Mesodermal cell (in vitro differentiated cells): ENCODE results near the gene PHF23.
"Not testable (repeated sequence)": the region's sequence is repeated elsewhere in the genome, so short reads cannot be mapped to it uniquely, and the experiment has no call there.

Experiments used
- H3K27ac ChIP-seq: 2 replicates; pipeline ENCODE4 v1.7.0; 2013; ENCODE audit warnings: mild to moderate bottlenecking, low read depth, low read length, moderate library complexity; ENCODE audit not compliant: severe bottlenecking
- H3K36me3 ChIP-seq: 2 replicates; pipeline ENCODE4 v1.7.1; 2013; ENCODE audit warnings: mild to moderate bottlenecking, low read length, moderate library complexity; ENCODE audit not compliant: control insufficient read depth, insufficient read depth
- H3K4me1 ChIP-seq: one replicate; pipeline ENCODE4 v1.7.1; 2013; ENCODE audit warnings: mild to moderate bottlenecking, low read length; ENCODE audit not compliant: insufficient read depth, control insufficient read depth, poor library complexity, severe bottlenecking
- H3K4me3 ChIP-seq: 2 replicates; pipeline ENCODE4 v1.7.0; 2013; ENCODE audit warnings: low read length, control low read depth, mild to moderate bottlenecking; ENCODE audit not compliant: insufficient read depth, poor library complexity, severe bottlenecking; ENCODE audit errors: extremely low read depth
- H3K9me3 ChIP-seq: 2 replicates; pipeline ENCODE4 v1.7.1; 2013; ENCODE audit warnings: mild to moderate bottlenecking, low read length, moderate library complexity; ENCODE audit not compliant: control insufficient read depth
- WGBS, 2 experiments: methylation state at CpG; one replicate each; pipeline ENCODE4 v1.1.5; 2013; ENCODE audit warnings: missing lambda C conversion rate in 2 of 2; ENCODE audit not compliant: insufficient coverage in 2 of 2; 5-methylcytosine and 5-hydroxymethylcytosine counted together

PHF23 gene

DNA sequence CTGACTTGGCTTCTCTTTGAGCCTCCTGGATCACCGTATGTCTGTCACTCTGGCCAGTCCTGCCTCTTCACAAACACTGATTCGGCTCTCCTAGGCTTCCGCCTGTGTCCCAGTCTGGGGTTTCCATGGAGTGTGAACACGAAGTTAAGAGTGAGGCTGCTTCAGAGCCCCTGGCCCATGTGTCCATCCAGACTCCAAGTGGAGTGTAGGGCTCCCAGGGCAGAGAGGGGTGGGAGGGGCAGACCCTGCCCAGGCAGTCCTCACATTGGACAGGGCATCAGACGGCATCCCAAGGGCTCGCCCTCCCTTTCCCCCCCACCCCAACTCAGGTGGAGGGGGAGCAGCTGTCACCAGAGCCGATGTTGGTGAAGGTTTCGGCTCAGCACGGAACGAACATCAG is 4.6 kb upstream of the PHF23 start:
- 96 to 98% methylated on average over 4 to 8 of the region's 10 CpGs for WGBS, 2 experiments
- H3K9me3 ChIP-seq, H3K4me1 ChIP-seq, H3K4me3 ChIP-seq: not testable (repeated sequence)
- Histone ChIP-seq H3K36me3 (peaks cover 52% of the 10 kb centered on the region), H3K27ac (peak overlapping the region; percentile 30)

DNA sequence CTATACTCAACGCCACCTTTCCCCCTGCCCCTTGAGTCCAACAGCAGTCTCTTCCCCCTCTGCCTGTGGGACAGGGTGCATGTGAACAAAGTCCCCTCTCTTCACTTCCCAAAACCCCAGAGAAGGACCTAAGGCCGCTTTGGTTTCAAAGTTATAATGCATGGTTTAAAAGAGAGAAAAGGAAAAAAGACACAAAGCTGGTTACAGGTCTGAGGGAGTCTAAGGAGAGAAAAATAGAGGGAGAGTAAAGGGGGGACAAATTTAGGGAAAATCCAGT is 4.1 kb upstream of the PHF23 start:
- Histone ChIP-seq H3K36me3 (peaks cover 52% of the 10 kb centered on the region), H3K9me3 (no peaks in the 10 kb centered on the region), H3K4me1 (peaks cover 5% of the 10 kb centered on the region), H3K4me3 (peak overlapping the region; percentile 84), H3K27ac (peak overlapping the region; percentile 30)
- WGBS, 2 experiments: 29 to 83% methylated on average over 1 of the region's 2 CpGs

DNA sequence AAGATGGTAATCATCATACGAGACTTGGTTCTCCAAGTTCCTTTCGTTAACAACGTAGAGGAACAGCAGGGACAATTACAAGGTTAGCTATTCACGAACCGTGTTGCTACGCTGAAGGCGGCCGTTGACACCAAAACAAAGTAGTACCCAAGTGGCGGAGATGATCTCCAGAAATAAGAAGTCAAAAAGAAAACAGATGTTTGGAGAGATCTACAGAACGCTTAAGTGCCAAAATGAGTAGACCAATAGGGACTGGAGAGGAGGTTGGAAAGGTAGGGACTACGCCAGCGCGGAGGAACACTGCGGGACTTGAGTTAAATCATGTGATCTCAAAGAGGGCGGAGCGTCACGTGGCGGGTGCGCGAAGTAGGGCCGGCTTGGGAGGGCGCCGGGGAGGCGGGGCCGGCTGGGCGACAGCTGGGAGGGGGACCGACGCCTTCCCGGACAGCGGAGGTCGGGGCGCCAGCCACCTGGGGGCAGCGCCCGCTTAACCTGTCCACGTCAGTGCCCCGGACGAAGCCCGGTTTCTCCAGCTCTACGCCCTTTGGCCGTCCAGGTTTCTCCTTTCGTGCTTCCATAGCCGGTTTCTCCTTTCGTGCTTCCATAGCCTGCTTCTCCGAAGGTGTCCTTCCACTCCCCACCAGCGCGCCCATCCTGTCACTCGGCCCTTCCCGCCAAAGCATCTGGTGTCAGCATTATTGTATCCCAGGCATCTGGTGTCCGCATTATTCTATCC is 3.6 kb upstream of the PHF23 start:
- WGBS, 2 experiments: 1 to 3% methylated on average over 47 to 49 of the region's 49 CpGs
- H3K9me3 ChIP-seq: no peaks in the 10 kb centered on the region
- H3K27ac ChIP-seq: peak overlapping the region; percentile 97
- peaks cover 5% of the 10 kb centered on the region for H3K4me1 ChIP-seq
- H3K4me3 ChIP-seq: peak overlapping the region; percentile 84
- H3K36me3 ChIP-seq: peaks cover 52% of the 10 kb centered on the region

DNA sequence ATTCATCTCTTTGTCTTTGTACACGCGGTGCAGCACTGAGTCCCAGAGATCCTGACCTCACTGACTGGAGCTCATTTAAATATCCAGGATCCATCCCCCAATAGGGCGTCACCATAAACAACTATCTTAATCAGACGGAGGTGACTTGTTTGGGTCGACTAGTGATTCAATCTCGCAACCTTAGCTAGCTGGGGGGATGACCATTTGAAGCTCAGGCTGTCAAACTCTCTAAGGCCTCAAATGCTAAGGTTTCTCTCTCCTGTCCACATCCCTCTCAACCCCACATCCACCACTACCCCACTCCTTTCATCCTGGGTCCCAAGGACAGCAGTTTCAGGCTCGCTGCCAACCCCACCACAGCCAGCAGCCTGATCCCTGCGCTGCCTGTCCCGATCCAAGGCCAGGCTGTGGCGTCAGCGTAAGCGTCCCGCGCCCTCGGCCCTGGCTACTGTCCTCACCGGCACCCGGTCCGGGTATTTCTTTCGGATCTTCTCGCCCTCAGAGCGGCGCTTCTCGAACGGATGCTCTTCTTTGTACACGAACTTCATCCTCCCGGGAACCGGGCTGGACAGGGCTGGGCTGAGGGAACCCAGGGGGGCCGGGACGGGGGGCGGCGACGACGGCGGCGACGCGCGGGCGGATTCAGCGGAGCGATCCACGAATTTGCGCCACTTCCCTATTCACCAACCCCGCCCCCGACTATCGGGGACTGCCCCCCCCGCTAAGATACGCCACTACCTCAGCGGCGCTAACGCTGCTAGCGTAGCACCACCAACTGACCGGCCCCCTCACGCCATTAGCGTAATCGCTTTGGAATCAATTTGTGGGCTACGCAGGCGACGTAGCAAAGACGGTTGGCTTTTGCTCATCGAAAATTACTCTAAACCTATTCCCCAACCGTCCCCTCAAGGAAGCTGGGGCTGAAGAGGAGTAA is 2.8 kb upstream of the PHF23 start, which contains the start of gene GABARAP:
TSS of gene GABARAP (minus strand) at position 667 of the 934 bp plus-strand sequence. CDS start at position 548, 119 bp downstream.
- Histone ChIP-seq H3K4me3 (peak within 1 kb of the TSS; percentile 84), H3K36me3 (peaks cover 49% of the 10 kb centered on the region), H3K9me3 (no peaks in the 10 kb centered on the region), H3K27ac (peak within 1 kb of the TSS; percentile 97), H3K4me1 (peaks cover 9% of the 10 kb centered on the region)
- WGBS, 2 experiments: 0 to 1% methylated on average over 36 to 47 of the region's 62 CpGs

DNA sequence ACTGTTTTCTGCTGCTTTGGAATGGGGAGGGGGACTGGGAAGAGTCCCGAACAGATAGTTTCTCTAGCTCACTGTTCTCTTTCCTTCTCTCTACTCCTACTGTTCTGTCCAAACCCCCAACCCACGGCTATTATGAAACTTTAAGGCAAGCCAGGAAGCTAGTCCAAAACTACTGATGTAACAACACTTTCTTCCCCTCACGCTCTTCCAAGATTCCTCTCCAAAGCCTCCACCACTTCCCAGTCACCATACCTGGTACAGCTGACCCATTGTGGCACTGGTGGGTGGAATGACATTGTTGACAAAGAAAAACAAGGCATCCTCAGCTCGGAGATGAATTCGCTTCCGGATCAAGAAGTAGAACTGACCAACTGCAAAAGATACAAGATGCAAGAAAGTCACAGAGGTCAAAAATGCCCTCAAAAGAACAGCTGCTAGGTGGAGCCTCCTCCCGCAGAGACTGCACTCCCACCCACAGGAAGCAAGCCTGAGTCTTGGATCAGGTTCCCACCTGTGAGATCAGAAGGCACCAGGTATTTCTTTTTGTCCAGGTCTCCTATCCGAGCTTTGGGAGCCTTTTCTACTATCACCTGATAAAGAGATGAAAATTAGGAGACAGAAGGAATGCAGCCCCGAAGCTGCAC is 2.0 kb upstream of the PHF23 start:
- WGBS, 2 experiments: 60 to 65% methylated on average over 4 to 6 of the region's 9 CpGs
- Histone ChIP-seq H3K4me1 (peaks cover 17% of the 10 kb centered on the region), H3K27ac (peak overlapping the region; percentile 97), H3K9me3 (no peaks in the 10 kb centered on the region), H3K36me3 (peaks cover 49% of the 10 kb centered on the region), H3K4me3 (peak overlapping the region; percentile 84)

DNA sequence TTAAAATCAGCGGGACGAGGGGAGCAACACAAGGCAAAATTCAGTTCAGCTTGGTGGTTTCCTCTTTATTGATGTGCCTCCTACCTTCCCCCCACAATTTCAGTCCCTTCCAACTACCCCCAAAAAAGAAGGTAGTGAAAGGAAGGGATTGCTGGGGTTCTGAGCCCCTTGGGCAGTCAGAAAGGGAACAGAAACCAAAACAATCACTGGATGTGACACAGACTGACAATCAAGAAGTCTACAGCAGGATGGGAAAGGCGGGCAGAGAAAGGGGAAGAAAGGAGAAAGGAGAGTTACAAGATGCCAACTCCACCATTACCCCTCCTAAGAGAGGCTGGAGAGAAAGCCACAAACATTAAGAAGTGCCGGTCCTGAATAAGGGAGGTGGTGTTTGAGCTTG is 1.1 kb upstream of the PHF23 start:
- Histone ChIP-seq H3K36me3 (peaks cover 50% of the 10 kb centered on the region), H3K27ac (no peak overlapping the region), H3K4me1 (peaks cover 25% of the 10 kb centered on the region), H3K9me3 (no peaks in the 10 kb centered on the region), H3K4me3 (peak overlapping the region; percentile 84)
- 58% methylated on average over 2 of the region's 4 CpGs; no CpG with 5 or more reads in 1 of the 2 experiments for WGBS, 2 experiments

DNA sequence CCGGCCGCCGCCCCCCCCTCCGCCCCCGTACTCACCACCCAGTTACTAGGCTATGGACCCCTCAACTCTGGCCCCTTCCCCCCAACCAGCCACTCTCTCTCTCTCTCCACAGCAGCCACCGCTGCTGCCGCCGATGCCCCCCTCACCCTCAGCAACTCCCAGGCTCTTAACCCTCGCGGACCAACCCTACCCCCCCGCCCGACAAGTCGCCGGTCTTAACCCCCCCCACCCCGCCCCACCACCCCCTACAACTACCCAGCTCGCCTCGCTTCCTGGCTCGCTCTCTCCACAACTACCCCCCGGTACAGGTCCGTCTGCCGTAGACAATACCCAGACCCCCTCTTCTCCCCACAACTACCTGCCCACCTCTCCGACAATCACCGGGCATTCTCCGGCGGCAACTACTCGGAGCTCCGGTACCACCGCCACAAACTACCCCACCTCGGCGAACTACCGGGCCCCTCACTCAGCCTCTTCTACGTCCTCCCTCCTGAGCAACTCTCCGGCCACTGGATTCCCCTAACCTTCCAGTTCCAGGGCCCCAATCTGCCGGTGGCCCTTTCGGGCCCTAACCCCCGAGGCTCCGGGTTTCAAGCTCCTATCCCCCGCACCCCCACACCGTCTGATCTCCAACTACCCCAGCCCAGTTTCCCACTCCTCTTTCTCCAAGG is 702 bp downstream of the PHF23 start:
- Histone ChIP-seq H3K36me3 (peaks cover 44% of the 10 kb centered on the region), H3K9me3 (no peaks in the 10 kb centered on the region), H3K4me3 (peak overlapping the region; percentile 100), H3K27ac (peak overlapping the region; percentile 81), H3K4me1 (peaks cover 35% of the 10 kb centered on the region)
- 0% methylated on average over 19 to 21 of the region's 39 CpGs for WGBS, 2 experiments

DNA sequence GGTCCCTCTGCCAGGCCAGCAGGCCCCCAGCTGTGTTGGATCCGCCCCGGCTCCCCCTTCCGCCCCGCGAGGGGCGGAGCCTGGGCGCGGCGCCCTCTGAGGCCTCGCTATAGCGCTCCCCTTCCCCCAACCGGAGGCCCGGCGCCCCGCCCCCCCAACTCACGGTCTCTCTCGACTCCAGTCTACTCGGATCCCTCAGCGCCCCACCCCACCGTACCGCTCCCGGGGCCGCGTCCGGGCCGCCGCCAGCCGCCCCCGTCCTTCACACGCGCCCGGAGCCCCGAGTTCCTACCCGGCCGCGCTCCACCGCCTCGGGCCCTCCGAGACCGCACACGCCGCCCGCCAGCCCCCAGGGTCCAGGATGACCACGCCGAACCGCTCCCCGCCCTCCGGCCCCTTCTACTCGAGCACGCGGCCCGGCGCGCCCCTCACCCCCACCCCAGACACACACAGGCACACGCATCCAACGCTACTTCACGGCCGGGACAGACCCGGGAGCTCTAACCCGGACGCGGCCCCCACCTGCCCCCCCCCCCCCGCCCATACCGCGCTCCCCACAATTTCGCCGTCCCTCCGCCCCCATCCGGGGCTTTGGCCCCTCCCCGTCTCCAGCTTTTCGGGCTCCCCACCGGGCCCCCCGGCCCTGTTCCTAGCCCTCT is 1.4 kb downstream of the PHF23 start:
- peaks cover 44% of the 10 kb centered on the region for H3K36me3 ChIP-seq
- 0% methylated on average over 24 to 26 of the region's 73 CpGs for WGBS, 2 experiments
- H3K27ac ChIP-seq: peak overlapping the region; percentile 77
- H3K4me1 ChIP-seq: peaks cover 35% of the 10 kb centered on the region
- H3K4me3 ChIP-seq: peak overlapping the region; percentile 100
- H3K9me3 ChIP-seq: no peaks in the 10 kb centered on the region

DNA sequence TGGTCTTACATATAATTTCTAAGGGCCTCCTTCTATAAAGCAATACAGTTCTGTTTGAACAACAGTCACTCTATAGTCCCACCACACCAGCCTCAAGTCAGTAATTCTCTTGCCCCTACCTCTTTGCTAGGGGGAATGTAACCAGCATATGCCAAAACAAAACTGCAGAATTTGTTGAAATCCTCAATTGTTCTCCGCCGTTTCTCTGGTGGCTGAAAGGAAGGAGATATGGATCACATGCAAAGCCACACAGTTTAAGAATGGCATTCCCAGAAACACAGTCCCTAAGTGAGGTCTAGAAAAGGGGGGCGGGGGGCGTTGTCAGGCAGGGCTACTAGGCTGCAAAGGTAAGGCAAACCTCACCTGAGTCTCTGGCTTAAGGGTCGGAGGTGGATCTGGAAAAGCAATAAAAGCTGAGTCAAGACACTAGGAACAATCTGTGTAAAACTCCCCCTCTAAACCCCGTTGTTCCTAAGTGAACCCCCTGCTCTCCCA is 1.9 kb downstream of the PHF23 start:
- peaks cover 37% of the 10 kb centered on the region for H3K4me1 ChIP-seq
- 47 to 56% methylated on average over 6 of the region's 6 CpGs for WGBS, 2 experiments
- H3K36me3 ChIP-seq: peaks cover 47% of the 10 kb centered on the region
- peak overlapping the region; percentile 100 for H3K4me3 ChIP-seq
- H3K9me3 ChIP-seq: no peaks in the 10 kb centered on the region
- H3K27ac ChIP-seq: peak overlapping the region; percentile 77

DNA sequence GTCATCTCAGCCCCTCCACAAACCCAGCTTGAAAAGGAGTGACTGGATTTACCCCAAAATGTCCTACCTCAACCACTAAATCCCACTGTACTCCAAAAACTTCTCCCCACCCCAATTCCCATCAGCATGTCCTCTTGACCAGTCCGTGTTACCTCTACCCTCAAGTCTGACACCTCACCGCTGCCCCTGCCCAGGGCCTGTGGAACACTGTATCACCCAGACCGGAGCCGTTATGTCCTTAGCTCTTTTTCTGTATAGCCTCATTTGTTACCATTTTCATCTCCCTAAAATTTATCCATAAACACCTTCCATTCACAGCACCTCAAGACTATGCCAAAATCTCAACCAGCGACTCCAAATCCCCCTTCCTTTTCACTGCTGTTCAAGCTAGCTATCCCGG is 2.4 kb downstream of the PHF23 start:
- Histone ChIP-seq H3K27ac (no peak overlapping the region), H3K4me3 (peak overlapping the region; percentile 100), H3K4me1 (peaks cover 42% of the 10 kb centered on the region), H3K36me3 (peaks cover 47% of the 10 kb centered on the region), H3K9me3 (no peaks in the 10 kb centered on the region)
- WGBS, 2 experiments: 85 to 89% methylated on average over 6 of the region's 6 CpGs
